NCI-H446 (cell line): ENCODE measurements around the gene TRO.

ENCODE experiments used
- DNase-seq, 2 experiments: peaks; one replicate each; lab custom pipeline; 2025; lab: John Stamatoyannopoulos, UW

The TRO gene

DNA sequence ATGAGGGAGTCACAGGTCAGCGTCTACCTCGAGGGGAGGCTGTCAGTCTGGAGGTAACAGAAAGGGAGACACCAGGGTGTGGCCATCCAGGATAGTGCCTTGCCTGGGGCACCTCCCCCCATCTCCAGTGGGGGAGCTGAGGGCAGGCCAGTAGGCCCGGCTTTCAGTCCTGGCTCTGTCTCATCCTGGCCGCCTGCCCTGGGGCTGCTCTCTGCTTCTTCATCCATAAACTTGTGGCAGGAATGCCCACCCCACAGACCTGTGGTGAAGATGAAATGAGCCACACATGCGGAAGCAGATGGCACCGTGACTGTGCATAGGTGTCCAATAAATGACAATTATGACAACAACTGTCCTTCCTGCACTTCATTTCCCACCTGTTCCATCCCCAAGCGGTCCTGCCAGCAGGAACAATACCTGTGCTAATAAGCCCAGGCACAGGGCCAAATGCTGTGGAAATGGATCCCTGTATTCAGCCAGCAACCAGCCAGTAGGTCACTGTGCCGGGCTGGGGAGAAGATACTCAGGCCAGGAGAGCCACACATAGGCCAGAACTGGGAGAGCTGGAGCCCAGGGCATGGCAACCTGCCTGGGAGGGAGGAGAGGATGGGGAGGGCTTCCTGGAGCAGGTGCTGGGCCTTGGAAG, 30.2 kb downstream of the TRO start:
- no peak for DNase-seq

DNA sequence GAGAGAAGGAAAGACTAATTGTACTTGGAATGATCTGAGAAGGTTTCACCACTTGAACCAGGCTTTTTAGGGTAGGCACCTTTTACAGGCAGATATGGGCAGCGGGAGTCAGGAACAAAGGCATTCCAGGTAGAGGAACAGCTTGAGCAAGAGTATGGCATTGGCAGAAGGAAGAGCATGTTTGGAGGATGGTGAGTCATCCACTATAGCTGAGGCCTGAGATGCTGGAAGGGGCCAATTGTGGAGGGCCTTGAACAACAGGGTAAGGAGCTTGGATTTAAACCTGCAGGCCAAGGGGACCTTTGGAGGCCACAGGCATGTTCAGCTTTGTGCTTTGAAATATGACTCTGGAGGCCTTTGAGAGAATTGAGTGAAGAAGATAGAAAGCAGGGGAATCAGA, 41.1 kb downstream of the TRO start:
- no peak for DNase-seq

DNA sequence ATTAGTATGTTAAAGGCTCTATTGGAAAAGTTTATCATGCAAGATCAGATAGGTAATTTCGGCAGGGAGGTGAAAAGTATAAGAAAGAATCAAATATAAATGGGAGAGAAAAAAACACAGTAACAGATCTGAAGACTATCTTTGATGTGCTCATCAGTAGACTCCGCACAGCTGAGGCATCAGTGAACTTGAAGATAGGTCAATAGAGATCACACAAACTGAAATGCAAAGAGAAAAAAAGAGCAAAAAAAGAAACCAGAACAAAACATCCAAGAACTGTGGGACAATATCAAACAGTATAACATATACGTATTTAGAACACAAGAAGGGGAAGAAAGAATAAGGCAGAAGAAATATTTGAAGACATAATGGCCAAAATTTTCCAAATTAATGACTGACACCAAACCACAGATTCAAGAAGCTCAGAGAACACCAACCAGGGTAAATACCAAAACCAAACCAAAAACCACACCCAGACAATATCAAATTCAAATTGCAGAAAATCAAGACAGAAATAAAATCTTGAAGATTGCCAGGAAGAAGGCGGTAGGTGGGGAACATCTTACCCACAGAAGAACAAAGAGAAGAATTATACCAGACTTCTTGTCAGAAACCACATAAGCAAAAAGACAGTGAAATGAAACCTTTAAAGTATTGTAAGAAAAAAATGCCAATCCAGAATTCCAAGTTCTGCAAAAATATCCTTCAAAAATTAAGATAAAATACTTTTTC, 44.3 kb downstream of the TRO start:
- DNase-seq: no peak

DNA sequence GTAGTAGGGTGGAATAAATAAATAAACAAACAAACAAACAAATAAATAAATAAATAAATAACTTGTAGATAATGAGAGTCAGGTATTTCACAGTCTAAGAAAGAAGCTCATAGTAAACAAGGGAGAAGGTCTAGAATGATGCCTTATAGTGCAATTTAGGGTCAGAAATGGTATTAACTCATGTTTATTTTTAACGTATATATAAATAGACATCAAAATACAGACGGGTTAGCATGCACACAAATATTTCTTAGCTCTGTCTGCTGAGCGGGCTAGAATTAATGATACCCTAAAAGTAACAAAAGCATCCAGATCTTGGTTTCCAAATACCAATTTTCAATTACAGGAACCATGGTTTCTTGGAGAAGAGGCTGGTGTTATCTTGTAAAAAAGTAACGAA, 56.8 kb downstream of the TRO start:
- no peak for DNase-seq

DNA sequence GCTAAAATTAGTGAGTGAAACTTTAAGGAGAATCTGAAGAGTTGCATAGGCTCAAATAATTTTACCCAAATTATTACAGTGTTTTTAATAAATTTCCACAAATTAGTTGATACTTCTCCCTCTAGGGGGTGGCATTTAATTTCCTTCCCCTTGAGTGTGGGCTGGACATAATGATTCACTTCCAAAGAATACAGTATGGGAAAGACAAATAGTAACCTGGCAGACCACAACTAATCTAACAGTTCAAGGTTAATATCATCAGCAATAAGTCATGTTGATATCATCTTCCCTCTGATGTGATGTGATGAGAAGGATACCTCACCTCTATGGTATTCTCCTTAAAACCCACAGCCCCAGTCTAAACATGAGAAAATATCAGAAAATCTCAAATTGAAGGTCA, 57.8 kb downstream of the TRO start:
- no peak for DNase-seq

DNA sequence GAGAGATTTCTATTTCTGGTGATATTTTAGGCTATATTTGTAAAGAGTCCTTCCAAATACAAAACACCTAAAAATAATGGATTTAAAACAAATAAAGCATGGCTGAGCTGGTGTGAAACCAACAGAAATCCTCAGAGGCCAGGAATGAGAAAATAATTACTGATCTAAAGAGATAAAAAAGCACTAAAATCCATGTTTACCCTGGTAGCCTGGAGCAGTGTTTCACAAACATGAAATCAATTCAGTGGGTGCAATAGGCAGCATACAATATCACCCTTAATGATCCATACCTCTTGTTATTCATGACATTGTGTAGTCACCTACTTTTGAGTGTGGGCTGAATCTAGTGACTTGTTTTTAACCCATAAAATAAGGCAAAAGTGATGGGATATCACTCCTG, 58.8 kb downstream of the TRO start:
- no peak for DNase-seq

DNA sequence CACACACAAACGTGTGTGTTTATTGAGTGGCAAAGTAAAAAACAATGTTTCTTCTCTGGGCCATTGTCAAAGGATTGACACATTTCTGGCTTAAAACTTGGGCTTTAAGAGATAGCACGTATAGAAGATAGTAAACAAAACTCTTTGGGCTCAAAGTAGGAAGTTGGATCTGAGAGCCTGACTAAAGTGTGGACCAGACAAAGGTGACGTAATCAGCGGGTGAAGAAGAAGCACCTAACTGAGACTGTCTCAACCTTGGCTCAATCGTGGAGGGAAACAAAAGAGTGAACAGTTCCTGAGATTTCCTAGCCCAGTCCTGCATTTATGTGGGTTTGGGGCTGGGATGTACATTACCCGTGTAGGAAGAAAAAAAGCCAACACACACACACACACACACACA, 59.7 kb downstream of the TRO start:
- no peak for DNase-seq
